ENCODE measurements around the gene SLC48A1.

The SLC48A1 gene

GRCh38 chr12:47733142-47733541 lies 39.9 kb upstream of the SLC48A1 start:
- H3K27ac ChIP-seq, result no peak overlapping the region
- TF ChIP-seq CTCF (conservative IDR thresholded peaks at IDR 0.05), result no peak

- no peak overlapping the region for H3K27ac ChIP-seq
- no peak for TF ChIP-seq CTCF (conservative IDR thresholded peaks at IDR 0.05)
Measured at GRCh38 chr12:47734725-47735480, 38.1 kb upstream of the SLC48A1 start.

DNA sequence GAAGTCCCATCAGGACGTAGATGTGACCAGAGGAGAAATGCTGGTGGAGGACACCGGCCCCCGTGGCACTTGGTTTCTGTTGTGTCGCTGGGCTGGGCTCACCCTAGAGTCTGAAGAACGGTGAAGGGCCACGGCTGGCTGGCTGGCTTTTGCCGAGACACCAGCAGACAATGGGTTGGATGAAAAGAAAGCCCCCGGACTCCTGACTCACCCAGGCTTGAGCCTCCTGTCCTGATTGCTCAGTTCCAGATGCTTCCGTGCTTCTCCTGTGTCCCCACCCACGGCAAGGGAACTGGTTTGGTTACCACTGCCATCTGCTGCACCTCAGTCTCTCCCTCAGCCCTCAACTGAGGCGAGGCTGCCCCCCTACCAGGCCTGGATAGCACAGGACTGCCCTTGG lies 37.4 kb upstream of the SLC48A1 start:
- H3K27ac ChIP-seq, result no peak overlapping the region
- TF ChIP-seq CTCF (conservative IDR thresholded peaks at IDR 0.05), result no peak

DNA sequence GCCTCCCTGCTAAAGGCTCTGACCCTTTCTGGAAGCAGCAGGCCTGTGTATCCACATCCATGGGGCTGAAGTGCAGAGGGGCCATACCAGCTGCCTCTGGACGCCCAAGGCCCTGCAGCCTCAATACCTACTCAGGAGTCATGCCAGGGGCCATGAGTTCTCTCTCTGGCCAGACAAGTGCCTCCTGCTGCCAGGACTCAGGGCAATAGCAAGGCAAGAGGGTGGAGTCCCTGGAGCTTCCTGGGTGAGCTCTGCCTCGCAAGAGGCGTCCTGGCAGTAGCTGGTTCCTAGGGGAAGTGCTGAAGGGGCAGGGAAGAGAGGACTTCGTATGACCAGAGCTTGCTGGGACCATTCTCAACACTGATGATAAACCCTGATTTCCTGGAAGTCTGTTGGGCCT lies 36.8 kb upstream of the SLC48A1 start:
- H3K27ac ChIP-seq, result no peak overlapping the region
- TF ChIP-seq CTCF (conservative IDR thresholded peaks at IDR 0.05), result no peak

DNA sequence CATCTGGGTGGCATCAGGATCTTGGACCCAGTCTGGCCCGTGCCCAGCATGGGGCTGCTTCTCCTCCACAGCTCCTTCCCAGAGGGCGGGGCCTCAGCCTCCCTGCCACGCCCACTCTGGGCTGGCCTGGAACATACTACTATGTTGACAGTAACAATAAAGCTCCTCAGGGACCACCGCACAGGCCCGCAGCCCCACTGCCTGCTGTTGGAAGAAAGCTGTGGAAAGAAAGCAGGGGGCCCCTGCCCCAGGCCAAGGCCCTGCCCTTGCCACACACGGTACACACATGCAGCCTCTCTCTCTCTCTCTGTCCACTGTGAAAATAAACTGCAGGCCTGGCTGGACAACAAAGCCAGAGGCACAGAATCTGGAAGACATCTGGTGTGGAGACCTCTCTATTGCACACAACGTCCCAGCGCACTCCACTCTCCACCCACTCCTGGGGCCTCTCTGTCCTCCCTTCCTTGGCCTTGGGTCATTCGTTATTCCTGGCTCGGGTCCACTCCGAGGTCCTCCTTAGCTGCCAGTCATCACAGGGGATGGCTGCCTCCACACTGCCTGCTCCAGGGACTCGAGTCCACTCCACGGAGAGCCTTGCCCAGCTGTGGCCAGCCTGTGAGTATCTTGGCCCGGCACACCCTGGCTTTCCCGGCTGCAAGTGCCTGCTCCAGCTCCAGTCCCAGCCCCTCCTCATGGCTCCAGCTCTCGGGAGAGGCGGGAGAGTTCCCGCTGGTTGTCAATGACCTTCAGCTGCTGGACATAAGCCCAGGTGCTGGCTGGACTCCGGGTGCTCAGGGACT lies 36.0 kb upstream of the SLC48A1 start:
- TF ChIP-seq CTCF (conservative IDR thresholded peaks at IDR 0.05), result no peak
- no peak overlapping the region for H3K27ac ChIP-seq

DNA sequence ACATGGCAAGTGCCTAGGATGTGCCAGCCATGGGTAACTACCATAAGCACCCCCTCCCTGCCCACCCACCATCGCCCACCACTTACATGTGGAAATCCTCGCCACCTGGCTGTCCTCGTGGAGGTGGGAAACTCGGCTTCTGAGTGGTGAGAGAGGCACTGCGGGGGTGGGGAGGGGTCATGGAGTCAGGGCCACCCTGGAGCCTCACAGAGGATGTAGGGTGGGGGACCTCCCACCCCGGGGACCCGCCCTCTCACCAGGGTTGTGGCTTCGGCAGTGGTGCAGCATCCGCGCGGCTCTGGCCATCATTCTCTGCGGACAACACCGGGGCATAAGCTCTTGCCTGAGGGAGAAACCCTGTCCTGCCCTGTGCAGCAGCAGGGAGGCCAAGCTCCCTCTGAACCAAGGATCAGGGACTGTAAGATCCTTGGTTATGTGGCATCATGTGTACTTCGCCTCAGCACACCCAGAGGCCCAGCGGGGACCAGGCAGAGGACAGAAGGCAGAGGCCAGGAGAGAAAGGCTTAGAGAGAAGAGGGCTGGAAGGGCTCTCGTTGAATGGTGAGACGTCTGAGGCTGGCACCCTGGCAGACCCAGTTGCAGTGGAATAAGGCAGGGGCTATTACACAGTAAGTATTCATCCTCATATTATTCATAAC lies 35.0 kb upstream of the SLC48A1 start:
- H3K27ac ChIP-seq, result no peak overlapping the region
- no peak for TF ChIP-seq CTCF (conservative IDR thresholded peaks at IDR 0.05)

DNA sequence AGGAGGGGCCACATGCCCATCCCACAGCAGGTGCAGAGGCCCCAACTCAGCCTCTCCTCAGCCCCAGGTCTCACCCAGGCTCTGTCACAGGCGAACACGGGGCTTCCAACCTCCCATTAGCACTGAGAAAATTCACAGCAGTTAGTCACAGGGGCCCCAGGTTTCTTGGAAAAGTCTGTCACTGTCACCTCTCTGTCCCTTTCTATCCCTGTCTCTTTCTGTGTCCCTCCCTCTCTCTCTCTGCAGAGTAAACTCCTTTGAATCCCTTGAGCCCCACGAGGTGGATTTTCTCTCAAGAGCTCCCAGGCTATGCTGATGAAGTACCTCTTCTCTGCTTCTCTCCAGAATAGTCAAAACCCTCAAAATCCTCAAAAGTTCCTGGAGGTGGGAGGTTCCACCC lies 33.7 kb upstream of the SLC48A1 start:
- TF ChIP-seq CTCF (conservative IDR thresholded peaks at IDR 0.05), result no peak
- H3K27ac ChIP-seq, result no peak overlapping the region

Measured in VCaP (cell line).